Esophagus squamous epithelium (tissue), 5 donors: Measurements from ENCODE around the gene HGD. TPM values are rescaled to one million over a fixed set of nuclear protein-coding genes. Genes with fewer than 3 reads are reported as not detected.
"Not testable (repeated sequence)": the region's sequence is repeated elsewhere in the genome, so short reads cannot be mapped to it uniquely, and the experiment has no call there.

Source experiments
- DNase-seq: peaks from one replicate; lab custom pipeline; 2025; lab: John Stamatoyannopoulos, UW
- H3K27ac ChIP-seq, 4 donors: fragments of 200-600 bp; sonication (generic); one replicate each; pipeline ENCODE4 v1.5.1; 2016 to 2019; ENCODE audit warnings: mild to moderate bottlenecking in 1 of 4
- H3K27me3 ChIP-seq, 4 donors: fragments of 200-600 bp; sonication (generic); 1 replicate in 3 of 4; 2 replicates in 1 of 4; pipeline versions ENCODE4 v1.5.1 to v1.6.0; 2017 to 2021; ENCODE audit warnings: antibody characterized with exemption in 1 of 4
- H3K36me3 ChIP-seq, 3 donors: fragments of 200-600 bp; sonication (generic); one replicate each; pipeline ENCODE4 v1.5.1; 2016 to 2019
- H3K4me1 ChIP-seq, 3 donors: fragments of 200-600 bp; sonication (generic); one replicate each; pipeline ENCODE4 v1.5.1; 2017 to 2019
- H3K4me3 ChIP-seq, 4 donors: fragments of 200-600 bp; sonication (generic); 1 replicate in 3 of 4; 2 replicates in 1 of 4; pipeline ENCODE4 v1.5.1; 2016 to 2019; ENCODE audit warnings: mild to moderate bottlenecking in 2 of 4, moderate library complexity in 1 of 4
- H3K9me3 ChIP-seq, 3 donors: fragments of 200-600 bp; sonication (generic); one replicate each; pipeline ENCODE4 v1.5.1; 2016 to 2019
- CTCF ChIP-seq, 6 experiments: fragments of 450-650 bp in 4 of 6; fragments of 200-600 bp in 2 of 6; sonication (generic) in 2 of 6; IDR thresholded peaks; one replicate each; pipeline ENCODE4 v1.5.1; 2016 to 2019; ENCODE audit warnings: antibody characterized with exemption in 6 of 6, mild to moderate bottlenecking in 4 of 6, moderate library complexity in 4 of 6
- POLR2A ChIP-seq, 4 donors: fragments of 450-650 bp; IDR thresholded peaks; one replicate each; pipeline ENCODE4 v1.6.1; 2017; ENCODE audit warnings: antibody characterized with exemption in 4 of 4, mild to moderate bottlenecking in 4 of 4, moderate library complexity in 3 of 4
- WGBS, 2 donors: methylation state at CpG; one replicate each; pipeline ENCODE4 v1.1.5; 2018; 5-methylcytosine and 5-hydroxymethylcytosine counted together
- intact Hi-C: fragments of 100-400 bp; cut with DNase I; formaldehyde crosslinking; loops from one replicate; pipeline ENCODE4 v1.15.0; 2022
- total RNA-seq, 4 donors: library from RNA; depleted of rRNA; stranded (reverse); fragments of >200 nt; gene quantifications; one replicate each; pipeline ENCODE4 v1.1.0, GENCODE V29; 2016
- donor health status: DM: yes; HTN: yes; CAD: no.

The HGD gene
- total RNA-seq: under 1 TPM in 1 of 4 donors, not detected in 3; 0.12 TPM

- Histone ChIP-seq H3K4me1 (peaks cover 0 to 18% (median 8%) of the 10 kb centered on the region in 3 donors), H3K27ac (no peak within 1 kb of the TSS), H3K4me3 (no peak within 1 kb of the TSS), H3K9me3 (no peaks in the 10 kb centered on the region), H3K27me3 (peaks cover 0 to 9% (median 0%) of the 10 kb centered on the region in 4 donors), H3K36me3 (no peaks in the 10 kb centered on the region)
- 77 to 92% methylated on average over 5 of the region's 5 CpGs for WGBS, 2 donors
- intact Hi-C loops: no loop called here
- no peak for TF ChIP-seq CTCF (IDR thresholded peaks at IDR 0.05)
- no peak for TF ChIP-seq POLR2A (IDR thresholded peaks at IDR 0.05)
- no peak for DNase-seq
Measured at GRCh38 chr3:120682095-120682681, at the start of gene HGD. HGD (minus strand) TSS chr3:120682239; CDS start chr3:120682111, 128 bp downstream.

GRCh38 chr3:120730576-120731542 lies 48.8 kb upstream of the HGD start:
- Histone ChIP-seq H3K4me3 (no peak overlapping the region), H3K27me3 (no peaks in the 10 kb centered on the region), H3K27ac (no peak overlapping the region), H3K9me3 (no peaks in the 10 kb centered on the region), H3K4me1 (no peaks in the 10 kb centered on the region), H3K36me3 (peaks cover 0 to 15% (median 0%) of the 10 kb centered on the region in 3 donors)
- 79 to 91% methylated on average over 4 of the region's 4 CpGs for WGBS, 2 donors
- no peak for DNase-seq
- TF ChIP-seq CTCF (IDR thresholded peaks at IDR 0.05) (no peak), POLR2A (IDR thresholded peaks at IDR 0.05) (no peak)
- intact Hi-C loops: no loop called here

GRCh38 chr3:120726791-120727190 lies 44.8 kb upstream of the HGD start:
- Histone ChIP-seq H3K27ac (no peak overlapping the region), H3K36me3 (peaks cover 0 to 15% (median 0%) of the 10 kb centered on the region in 3 donors), H3K27me3 (no peaks in the 10 kb centered on the region), H3K4me3 (no peak overlapping the region), H3K4me1 (no peaks in the 10 kb centered on the region), H3K9me3 (no peaks in the 10 kb centered on the region)
- intact Hi-C loops: no loop called here
- TF ChIP-seq POLR2A (IDR thresholded peaks at IDR 0.05): no peak
- no peak for TF ChIP-seq CTCF (IDR thresholded peaks at IDR 0.05)
- no peak for DNase-seq
- 70 to 82% methylated on average over 1 of the region's 1 CpG for WGBS, 2 donors

- H3K36me3 ChIP-seq, H3K27me3 ChIP-seq, intact Hi-C loops, H3K9me3 ChIP-seq, DNase-seq: not testable (repeated sequence)
- Histone ChIP-seq H3K27ac (peak overlapping the region in 2 of 4 donors; percentile 26 to 45), H3K4me3 (peak overlapping the region; percentile 23 to 57 (median 46)), H3K4me1 (peaks cover 0 to 11% (median 7%) of the 10 kb centered on the region in 3 donors)
- whole genome bisulfite sequencing, 2 donors: 61 to 68% methylated on average over 4 to 12 of the region's 20 CpGs
- TF ChIP-seq CTCF (IDR thresholded peaks at IDR 0.05): peak in 3 of 6 experiments; percentile 9 to 14 (median 13)
Measured at GRCh38 chr3:120719167-120719834, 37.3 kb upstream of the HGD start.
